HG03097 (cell line): ENCODE measurements around the gene CUBN.

Experiments
- ATAC-seq: cut with Tn5 transposase; IDR thresholded peaks from one replicate; pipeline ENCODE4 v1.9.1; 2021; ENCODE audit not compliant: unreplicated experiment, low FRiP score

Gene CUBN

GRCh38 chr10:16894821-16895220, 234.8 kb downstream of the CUBN start:
- no peak for ATAC-seq

GRCh38 chr10:16893664-16894063, 235.9 kb downstream of the CUBN start:
- ATAC-seq, result no peak

- ATAC-seq, result no peak
Measured at GRCh38 chr10:16891375-16892313, 238.0 kb downstream of the CUBN start.

GRCh38 chr10:16890691-16891090, 238.9 kb downstream of the CUBN start:
- no peak for ATAC-seq

- no peak for ATAC-seq
Measured at GRCh38 chr10:16887565-16887964, 242.0 kb downstream of the CUBN start.

GRCh38 chr10:16886031-16886430, 243.6 kb downstream of the CUBN start:
- ATAC-seq, result no peak

GRCh38 chr10:16884497-16884896, 245.1 kb downstream of the CUBN start:
- no peak for ATAC-seq

GRCh38 chr10:16883084-16883483, 246.5 kb downstream of the CUBN start:
- no peak for ATAC-seq

- no peak for ATAC-seq
Measured at GRCh38 chr10:16870331-16870730, 259.3 kb downstream of the CUBN start.

GRCh38 chr10:16867990-16868389, 261.6 kb downstream of the CUBN start:
- no peak for ATAC-seq

GRCh38 chr10:16867556-16867955, 262.1 kb downstream of the CUBN start:
- no peak for ATAC-seq

GRCh38 chr10:16866541-16867275, 262.9 kb downstream of the CUBN start:
- ATAC-seq, result no peak

- ATAC-seq, result no peak
Measured at GRCh38 chr10:16865766-16866165, 263.8 kb downstream of the CUBN start.

GRCh38 chr10:16863766-16864165, 265.8 kb downstream of the CUBN start:
- no peak for ATAC-seq

GRCh38 chr10:16857419-16857818, 272.2 kb downstream of the CUBN start:
- no peak for ATAC-seq

- no peak for ATAC-seq
Measured at GRCh38 chr10:16856567-16856966, 273.0 kb downstream of the CUBN start.

- no peak for ATAC-seq
Measured at GRCh38 chr10:16856092-16856491, 273.5 kb downstream of the CUBN start.

- no peak for ATAC-seq
Measured at GRCh38 chr10:16854623-16855022, 275.0 kb downstream of the CUBN start.

- no peak for ATAC-seq
Measured at GRCh38 chr10:16853809-16854208, 275.8 kb downstream of the CUBN start.

- no peak for ATAC-seq
Measured at GRCh38 chr10:16853201-16853600, 276.4 kb downstream of the CUBN start.

- no peak for ATAC-seq
Measured at GRCh38 chr10:16852624-16853023, 277.0 kb downstream of the CUBN start.
